GM18519 (cell line): ENCODE results near the gene RPTOR.

Experiments
- ATAC-seq: cut with Tn5 transposase; IDR thresholded peaks from one replicate; pipeline ENCODE4 v1.9.1; 2021; ENCODE audit warnings: mild to moderate bottlenecking, moderate library complexity; ENCODE audit not compliant: unreplicated experiment, low FRiP score

Gene RPTOR

DNA sequence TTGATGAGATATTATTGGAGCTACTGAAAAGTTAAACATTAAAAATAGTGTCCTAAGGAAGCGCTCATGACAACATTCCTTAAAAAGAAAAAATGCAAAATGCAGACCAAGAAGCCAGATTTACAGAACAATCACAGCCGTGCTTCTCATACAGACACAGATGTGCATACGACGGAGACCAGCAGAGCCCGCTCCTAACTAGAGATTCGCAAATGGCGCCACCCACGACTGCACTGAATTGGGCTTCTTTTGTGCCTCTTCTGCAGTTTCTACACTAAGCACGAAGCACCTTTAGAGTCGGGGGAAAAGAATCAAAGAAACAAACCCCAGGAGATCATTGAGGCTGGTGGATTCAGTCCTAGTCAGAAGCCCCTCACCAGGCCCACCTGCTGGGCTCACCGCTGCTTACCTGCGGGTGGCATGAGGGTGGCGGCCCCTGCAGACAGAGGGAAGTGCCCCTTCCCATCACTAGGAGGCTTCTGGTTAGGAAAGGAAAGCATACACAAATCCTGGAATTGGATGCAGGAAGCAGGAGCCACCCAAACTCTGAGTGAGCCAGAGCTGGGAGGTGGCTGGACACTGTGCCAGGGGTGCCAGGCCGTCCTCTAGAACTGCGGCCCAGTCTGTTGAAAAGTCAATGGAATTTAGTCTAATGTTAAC is 382.1 kb downstream of the RPTOR start:
- no peak for ATAC-seq

DNA sequence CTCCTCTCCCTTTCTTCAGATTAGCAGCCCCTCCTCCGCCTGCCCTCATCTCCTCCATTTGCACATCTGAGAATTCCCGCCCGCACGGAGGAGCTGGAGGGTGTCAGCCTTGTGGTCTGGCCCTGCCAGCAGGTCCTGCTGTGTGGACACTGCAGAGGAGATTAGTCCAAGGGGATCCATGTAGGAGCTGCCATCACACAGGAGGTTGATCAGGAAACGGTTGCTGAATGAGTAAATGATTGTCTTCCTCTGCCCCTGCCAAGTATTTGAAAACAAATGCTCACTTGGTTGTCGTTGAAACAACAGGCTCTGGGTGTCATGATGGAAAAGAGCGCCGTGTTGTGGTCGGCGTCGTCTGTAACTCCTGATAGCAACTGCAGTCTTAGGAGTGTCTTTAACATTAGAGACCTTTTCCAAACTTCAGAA is 383.2 kb downstream of the RPTOR start:
- ATAC-seq = no peak

DNA sequence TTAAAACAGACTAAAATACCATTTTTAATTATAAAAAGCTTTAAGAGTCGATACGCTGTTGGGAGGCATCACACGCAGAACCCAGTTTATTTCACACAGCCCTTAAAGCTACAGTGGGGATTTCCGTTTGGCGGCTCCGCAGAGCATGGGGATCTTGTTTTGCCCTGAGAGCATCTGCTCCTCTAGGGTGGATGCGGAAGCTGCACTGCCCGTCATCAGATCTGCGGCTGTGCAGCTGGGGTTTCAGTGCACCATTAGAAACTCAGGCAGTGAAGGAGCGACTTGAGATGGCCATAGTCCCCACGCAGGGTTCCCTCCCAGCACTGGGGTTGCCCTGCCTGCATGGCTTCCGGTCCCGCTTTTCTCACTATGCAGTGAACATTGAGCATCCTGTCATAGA is 384.8 kb downstream of the RPTOR start:
- ATAC-seq = no peak

DNA sequence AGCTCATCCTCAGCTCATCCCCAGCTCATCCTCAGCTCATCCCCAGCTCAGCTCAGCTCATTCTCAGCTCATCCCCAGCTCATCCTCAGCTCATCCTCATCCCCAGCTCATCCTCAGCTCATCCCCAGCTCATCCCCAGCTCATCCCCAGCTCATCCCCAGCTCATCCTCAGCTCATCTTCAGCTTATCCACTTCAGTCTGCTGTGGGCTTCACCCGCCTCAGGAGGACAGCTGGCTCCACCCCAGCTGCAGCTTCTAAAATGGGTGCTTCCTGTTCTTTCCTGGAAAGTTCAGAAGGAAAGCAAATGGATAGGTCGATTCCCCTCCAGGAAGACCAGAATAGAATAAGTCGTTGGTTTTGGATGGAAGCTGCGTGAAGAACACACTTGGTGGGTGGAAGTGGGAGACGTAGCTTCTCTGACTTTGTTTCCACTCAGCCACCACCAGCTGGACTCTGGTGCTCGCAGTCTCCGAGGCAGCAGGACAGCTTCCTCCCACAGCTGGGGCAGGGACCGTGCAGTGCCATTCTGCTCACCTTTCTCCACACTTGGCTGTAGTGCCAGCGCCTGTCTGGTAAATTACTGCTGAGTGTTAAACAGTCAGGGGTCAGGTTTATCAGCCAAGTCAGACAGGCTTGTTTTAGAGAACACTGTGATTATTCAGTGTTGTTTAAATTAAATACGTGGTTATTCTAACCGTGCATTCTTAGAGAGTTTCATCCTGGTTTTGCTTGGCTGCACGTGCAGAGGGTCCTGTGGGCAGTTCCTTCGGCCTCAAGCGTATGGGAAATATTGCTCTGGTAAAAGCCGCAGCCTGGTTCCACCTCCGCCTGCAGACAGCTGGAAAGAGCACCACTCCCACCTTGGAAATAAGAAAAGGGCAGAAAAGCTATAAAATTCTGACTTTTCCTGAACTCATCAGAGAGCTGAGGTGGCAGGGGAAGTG is 386.0 kb downstream of the RPTOR start:
- no peak for ATAC-seq

DNA sequence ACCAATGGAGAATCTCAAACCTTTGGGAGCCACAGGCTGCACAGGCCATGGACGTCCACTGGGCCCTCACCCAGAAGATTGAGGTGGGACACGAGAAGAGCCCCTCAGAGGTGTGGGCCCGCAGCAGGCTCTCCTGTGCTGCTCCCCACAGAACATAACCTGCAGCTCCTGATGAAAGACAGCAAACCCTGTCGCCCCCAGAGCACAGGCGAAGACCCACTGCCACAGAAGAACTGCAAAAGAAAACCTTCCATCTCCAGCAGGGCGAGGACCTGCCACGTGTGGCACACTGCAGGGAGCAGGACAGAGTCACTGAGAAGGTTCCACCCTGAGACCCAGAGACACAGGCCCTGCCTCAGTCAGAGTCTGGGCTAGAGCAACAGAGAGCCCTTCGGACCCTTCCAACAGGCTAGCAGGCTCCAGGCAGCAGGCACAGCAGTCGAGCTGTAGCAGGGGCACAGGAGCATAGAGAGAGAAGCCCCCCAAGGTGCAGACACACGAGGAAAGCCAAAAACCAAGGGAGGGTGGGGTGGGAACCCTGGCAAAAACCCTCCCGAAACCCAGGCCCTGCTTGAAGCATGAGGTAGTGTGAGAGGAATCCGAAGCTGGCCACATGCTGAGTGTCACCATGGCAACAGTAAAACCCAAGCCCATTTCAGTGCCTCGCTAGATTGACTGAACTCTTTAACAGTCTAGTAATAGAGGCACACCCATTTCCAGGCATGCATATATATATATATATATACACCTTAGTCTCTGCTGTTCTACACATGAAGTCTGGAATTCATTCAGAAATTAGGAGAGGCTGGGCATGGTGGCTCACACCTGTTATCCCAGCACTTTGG is 387.0 kb downstream of the RPTOR start:
- no peak for ATAC-seq

DNA sequence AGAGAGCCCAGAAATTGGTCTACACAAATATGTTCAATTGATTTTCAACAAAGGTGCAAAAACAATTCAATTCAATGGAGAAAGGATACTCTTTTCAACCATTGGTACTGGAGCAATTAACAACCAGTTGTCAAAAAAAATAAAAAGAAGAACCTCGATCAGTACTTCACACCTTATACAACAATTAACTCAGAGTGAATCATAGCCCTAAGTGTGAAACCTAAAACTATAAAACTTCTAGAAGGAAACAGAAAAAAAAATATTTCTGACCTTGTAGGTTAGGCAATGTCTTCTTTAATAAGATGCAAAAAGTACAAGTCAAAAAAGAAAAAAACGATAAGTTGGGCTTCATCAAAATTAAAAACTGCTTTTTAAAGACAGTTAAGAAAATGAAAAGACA is 390.9 kb downstream of the RPTOR start:
- ATAC-seq = no peak

DNA sequence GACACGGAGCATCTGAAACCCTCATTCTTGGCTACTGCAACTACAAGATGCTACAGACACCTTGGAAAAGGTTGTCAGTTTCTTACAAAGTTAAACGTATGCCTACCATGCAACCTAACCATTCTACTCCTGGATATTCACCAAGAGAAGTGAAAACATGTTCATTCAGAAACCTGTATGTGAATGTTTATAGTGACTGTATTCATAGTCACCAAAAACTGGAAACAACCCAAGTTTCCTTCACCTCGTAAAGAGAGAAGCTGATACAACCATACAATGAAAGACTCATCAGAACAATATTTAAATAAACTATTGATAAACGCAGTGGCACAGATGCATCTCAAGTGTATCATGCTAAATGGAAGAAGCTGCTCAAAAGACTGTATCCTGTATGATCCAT is 391.6 kb downstream of the RPTOR start:
- no peak for ATAC-seq

DNA sequence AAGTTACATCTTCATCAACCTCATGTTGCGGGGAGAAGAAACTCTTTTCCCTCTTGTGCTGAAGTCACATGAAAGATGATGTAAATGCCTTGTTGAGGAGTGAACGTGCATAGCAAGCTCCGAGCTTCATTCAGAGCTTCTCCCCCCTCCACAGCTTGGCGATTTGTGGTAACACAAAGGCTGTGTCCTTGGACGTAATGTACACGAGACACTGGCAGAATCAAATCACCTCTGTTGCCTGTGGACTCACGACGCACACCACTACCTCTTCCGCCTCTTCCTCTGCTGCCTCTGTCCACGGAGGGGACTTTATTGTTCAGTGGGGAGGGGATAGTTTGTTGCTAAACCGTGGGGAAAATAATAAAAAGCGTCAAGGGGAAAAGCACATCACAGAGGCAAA is 392.1 kb downstream of the RPTOR start:
- ATAC-seq = no peak

DNA sequence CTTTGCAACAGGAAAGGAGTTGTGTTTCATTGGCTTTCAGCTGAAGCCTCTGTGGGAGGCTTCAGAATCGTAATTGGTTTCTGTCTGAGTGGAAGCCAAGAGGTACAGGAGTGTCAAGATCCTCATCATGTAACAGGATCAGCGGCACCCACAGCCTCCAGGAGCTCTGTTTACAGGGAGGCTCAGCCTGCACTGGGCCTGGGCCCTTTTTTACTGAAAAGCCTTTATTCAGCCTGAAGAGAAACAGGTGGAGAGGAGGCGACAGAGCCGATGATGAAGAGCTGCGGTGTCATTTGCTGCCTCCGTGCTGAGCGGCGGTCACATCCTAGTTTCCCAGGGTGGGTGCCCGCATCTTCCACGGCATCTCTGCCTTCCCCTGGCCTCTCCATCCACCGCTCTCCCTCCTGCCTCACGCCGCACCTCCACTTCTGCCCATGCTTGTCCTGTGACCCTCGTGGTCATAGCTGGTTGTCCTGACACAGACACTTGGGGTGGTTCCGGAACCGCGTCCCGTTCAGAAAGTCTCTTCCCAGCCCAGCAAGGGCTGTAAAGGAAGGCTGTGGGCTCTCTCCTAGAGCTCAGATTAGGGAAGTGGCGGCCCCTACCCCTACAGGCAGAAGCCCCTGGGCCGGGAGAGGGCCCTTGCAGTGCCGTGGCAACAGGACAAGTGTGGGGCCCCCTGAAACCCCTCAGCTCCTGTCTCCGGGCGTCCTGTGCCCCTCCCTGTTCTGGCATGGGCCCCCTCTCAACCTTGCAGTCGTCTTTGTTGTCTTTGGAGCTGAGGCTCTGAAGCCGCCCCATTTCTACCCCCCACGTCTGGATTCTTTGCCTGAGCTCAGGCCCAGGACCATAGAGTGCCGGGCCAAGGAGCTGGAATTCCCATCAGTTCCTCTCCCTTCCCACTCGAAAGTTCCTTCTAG is 393.1 kb downstream of the RPTOR start:
- ATAC-seq = no peak

DNA sequence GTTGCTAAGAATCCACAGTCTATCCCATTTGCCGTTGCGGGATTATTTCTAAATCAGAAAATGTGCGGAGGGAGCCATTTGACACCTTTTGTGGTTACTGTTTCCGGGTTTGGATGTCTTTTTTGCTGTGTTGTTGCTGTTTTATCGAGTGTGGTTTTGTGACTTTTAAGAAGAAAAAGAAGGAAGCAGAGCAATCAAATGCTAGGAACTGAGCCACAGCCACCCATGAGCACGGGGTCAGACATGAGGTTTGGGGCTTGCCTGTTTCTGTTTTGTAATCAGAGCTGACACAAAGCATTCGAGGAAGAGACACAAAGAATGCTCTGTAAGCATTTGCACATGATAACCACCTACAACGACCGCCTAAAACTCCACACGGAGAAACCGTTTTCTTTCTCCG is 393.9 kb downstream of the RPTOR start:
- ATAC-seq = no peak

DNA sequence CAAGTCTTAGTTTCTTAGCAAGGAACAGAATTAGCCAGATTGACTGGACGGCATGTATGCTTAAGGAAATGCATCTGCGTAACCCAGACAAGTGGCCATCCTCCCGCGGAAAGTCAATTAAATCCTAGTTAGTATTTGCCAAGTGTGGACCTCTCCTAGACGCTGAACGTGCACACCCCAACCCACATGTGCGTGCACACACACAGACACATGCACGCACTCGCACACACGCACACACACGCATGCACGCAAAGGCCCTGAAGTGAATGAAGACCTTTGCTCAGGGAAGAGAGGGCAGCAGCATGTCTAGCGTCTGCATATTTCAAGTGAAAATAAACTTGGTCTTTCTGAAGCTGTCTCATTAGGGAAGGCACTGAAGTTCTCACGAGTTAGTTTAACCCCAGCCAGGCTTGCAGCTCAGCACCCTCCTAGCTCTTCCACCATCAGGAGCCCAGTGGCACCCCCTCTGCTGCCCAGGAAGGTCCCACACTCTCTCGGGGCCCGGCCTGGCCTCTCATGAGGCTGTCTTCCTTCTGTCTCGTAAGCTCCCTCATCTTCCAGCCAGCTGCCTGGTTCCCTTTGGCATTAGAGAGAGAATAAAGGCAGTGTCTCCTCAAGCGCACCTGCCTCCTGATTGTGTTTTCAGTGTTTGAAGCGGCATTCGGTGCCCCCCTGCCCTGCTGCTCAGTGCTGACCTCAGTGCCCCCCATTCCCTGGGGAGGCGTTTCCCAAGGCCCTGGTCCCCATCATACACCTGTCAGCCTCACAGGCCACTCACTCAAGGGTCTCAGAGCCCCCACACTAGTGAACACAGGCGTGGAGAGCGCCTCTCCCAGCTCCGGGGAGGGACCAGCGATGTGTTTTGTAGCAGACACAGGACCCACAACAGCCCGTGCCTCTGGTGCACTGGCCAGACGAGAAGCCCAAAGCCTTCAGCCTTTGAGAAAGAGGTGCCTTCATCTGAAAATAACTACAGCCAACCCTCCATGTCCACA is 394.8 kb downstream of the RPTOR start:
- no peak for ATAC-seq

DNA sequence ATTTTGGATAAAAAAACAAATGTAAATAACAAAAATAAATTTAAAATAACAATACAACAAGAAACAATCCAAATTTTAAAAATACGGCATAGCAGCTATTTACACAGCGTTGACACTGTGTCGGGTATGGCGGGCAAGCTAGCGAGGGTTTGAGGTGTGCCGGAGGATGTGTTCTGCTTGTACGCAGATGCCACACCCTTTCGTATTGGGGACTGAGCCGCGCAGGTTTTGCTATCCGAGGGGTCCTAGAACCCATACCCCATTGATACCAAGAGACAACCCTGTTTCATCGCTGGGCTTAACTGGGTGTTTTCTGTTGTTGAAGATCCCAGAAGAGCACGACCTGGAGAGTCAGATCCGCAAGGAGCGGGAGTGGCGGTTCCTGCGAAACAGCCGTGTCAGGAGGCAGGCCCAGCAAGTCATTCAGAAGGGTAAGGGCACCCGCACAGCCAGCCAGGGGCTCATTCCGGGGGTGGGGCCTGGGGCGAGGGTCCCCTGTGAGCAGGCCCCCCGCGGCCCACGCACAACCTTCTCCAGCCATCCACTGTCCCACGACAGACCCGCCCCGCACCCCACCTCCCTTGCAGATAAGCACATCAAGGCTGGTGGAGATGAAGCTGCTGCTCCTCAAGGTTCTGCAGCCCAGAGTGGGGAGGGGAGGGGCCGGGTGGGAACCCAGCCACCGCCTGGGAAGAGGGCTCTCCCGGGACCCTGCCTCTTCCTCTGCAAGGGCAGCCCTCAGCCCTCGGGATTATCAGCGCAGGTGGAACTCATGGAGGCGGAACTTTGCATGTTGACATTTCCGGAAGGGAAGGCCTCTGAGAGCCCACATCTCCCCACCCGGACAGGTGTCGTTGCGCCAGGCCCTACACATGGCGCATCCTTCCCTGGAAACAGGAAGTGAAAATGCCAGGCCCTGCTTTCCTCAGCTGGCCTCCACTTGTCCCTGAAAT is 395.8 kb downstream of the RPTOR start:
- no peak for ATAC-seq

DNA sequence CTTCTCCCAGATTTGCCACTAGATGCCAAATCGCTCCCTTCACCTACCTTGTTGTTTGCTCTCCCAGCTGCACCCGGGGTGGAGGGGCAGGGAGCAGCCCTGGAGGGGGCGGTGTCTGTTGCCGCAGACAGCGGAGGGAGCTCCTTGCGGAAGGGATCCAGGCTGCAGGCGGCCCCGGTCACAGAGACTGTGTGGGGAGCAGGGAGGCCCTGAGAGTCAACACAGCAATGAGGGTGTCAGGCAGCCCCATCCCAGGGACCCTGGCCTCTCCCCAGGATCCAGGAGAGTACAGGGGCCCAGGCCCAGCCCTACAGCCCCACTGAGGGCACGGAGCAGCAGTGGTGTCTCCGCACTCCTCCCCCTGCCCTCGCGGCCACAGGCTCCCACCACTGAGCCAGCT is 396.5 kb downstream of the RPTOR start:
- no peak for ATAC-seq

DNA sequence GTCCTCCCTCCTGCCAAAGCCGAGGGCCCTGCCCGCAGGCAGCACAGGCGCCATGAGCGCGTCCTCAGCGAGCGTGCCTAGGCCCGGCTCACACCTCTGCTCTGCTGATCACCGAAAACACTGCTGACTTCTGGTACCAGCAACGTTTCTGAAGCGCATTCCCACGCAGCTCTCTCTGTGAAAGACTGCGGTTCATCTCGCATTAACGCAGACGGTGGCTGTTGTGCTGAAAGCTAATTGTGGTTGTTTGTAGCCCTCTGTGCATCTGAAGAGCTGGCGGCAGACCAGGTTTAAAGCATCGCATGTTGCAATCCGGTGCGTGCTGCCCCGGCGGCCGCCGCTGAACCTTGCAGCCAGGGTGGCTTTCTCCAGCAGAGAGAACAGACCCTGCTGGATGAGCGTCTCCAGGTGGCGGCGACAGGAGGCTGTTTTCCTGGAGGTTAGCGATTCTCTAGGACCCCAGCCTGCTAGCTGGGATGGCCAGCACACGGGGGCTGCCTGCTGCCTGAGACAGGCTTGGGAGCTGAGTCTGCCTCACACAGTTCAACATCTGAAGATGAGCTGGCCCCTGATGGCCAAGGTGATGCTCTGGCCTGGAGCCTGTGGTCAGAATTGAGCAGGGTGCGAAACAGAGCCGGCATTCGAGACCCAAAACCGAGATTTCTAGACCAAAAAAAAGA is 397.2 kb downstream of the RPTOR start:
- no peak for ATAC-seq

DNA sequence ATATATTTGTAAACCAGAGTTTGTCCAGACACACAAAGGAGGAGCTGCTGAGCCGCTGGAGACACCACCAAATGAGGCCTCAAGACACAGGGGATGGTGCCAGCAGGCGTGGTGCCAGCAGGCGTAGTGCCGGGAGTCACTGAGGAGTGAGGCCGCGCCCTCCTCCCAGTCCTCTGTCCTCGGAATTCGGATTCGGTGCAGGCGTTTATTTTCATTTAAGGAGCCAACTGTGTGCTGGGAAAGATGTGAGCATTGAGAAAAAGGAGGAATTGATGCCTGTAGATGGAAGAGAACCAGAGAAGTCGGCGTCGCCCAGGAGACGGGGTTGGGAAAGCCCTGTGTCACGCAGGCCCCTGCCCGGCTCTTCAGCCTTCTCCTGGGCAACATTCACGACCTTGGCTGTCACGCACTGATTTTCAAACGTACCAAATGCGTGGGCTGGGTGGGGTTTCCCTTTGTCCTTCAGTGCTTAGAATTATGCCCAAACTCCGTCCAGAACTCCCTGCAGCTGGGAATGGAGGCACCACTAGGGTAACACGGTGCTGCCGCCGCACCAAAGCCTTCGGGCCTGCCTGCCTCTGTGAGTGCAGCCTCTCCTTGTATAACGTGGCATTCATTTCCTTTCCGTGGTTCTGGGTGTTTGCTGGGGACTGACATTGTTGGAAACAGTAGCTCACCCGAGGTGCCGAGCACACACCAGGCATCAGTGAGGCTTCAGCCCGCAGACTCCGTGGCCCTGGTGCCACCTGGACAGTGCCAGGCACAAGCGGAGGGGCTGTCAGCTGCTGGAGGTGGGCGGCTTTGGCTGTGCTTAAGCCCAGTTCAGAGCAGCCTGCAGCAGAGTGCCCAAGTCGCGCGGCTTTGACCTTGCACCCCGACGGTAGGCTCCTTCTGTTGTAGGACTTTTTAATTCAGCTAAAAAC is 398.0 kb downstream of the RPTOR start:
- ATAC-seq = no peak
